BE2C (cell line): ENCODE measurements around the gene LTBP2.

Source experiments
- DNase-seq: peaks from one replicate; pipeline ENCODE4 v3.0.0-alpha.2; 2020
- H3K27me3 ChIP-seq: fragments of 250-450 bp; sonication (Bioruptor Pico); 2 replicates; pipeline ENCODE4 v1.5.1; 2020; ENCODE audit warnings: mild to moderate bottlenecking
- H3K36me3 ChIP-seq: fragments of 250-450 bp; sonication (Bioruptor Pico); 2 replicates; pipeline ENCODE4 v1.5.1; 2020; ENCODE audit warnings: mild to moderate bottlenecking
- H3K4me1 ChIP-seq: fragments of 250-450 bp; sonication (Bioruptor Pico); 2 replicates; pipeline ENCODE4 v1.5.1; 2020
- H3K4me3 ChIP-seq: 2 replicates; pipeline ENCODE4 v1.5.1; 2011; ENCODE audit warnings: low read depth, low read length
- H3K9me3 ChIP-seq: fragments of 250-450 bp; sonication (Bioruptor Pico); 2 replicates; pipeline ENCODE4 v1.5.1; 2020
- TF ChIP-seq, protein P1 (sequence below): IDR thresholded peaks from 2 replicates; pipeline ENCODE4 v1.5.1; 2012; ENCODE audit warnings: mild to moderate bottlenecking, low read depth, low read length

The LTBP2 gene

DNA sequence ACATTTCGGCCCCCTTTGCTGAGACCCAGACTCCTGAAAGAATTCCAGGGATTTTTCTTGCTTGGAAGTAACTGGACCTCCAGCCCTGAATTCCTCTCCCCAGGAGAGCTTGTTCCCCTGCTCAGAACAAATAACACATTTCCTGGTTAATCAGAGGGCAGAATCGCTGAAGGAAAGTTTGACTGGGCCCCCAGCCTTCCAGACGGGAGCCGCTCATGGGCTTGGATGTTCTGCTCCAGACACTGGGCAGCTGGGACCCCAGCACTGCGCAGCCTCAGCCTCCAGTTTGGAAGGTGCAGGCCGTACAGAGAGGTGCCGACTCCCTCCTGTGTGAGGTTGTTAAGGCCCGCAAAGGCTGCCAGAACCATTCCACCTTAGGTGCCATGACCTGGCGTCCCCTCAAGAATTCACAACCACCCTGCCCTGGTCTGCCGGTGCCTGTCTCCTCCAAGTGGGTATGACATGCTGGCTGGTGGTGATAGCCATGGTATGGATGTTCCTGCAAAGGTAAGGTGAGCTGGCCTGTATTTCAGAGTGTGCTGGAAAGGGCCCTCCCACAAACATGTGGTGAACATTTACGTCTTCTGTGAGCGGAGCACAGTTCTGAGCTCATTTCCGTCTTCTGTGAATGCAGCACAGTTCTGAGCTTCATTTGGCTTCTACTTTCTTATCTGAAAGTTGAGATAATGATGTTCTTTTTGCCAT, 5.1 kb upstream of the LTBP2 start:
- TF ChIP-seq, protein P1, sequence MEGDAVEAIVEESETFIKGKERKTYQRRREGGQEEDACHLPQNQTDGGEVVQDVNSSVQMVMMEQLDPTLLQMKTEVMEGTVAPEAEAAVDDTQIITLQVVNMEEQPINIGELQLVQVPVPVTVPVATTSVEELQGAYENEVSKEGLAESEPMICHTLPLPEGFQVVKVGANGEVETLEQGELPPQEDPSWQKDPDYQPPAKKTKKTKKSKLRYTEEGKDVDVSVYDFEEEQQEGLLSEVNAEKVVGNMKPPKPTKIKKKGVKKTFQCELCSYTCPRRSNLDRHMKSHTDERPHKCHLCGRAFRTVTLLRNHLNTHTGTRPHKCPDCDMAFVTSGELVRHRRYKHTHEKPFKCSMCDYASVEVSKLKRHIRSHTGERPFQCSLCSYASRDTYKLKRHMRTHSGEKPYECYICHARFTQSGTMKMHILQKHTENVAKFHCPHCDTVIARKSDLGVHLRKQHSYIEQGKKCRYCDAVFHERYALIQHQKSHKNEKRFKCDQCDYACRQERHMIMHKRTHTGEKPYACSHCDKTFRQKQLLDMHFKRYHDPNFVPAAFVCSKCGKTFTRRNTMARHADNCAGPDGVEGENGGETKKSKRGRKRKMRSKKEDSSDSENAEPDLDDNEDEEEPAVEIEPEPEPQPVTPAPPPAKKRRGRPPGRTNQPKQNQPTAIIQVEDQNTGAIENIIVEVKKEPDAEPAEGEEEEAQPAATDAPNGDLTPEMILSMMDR = no peak
- Histone ChIP-seq H3K4me1 (peaks cover 7% of the 10 kb centered on the region; the same call in 1 of the 2 replicates), H3K4me3 (no peak overlapping the region), H3K36me3 (no peaks in the 10 kb centered on the region), H3K9me3 (no peaks in the 10 kb centered on the region), H3K27me3 (peaks cover 8% of the 10 kb centered on the region)
- no peak for DNase-seq

GRCh38 chr14:74616507-74616906, 4.5 kb upstream of the LTBP2 start:
- Histone ChIP-seq H3K27me3 (peaks cover 14% of the 10 kb centered on the region), H3K4me3 (no peak overlapping the region), H3K9me3 (no peaks in the 10 kb centered on the region), H3K36me3 (no peaks in the 10 kb centered on the region), H3K4me1 (peaks cover 7% of the 10 kb centered on the region; the same call in 1 of the 2 replicates)
- TF ChIP-seq, protein P1 = no peak
- no peak for DNase-seq

- Histone ChIP-seq H3K36me3 (no peaks in the 10 kb centered on the region), H3K4me1 (peaks cover 7% of the 10 kb centered on the region; the same call in 1 of the 2 replicates), H3K9me3 (no peaks in the 10 kb centered on the region), H3K27me3 (peaks cover 22% of the 10 kb centered on the region), H3K4me3 (no peak overlapping the region)
- DNase-seq = no peak
- TF ChIP-seq, protein P1 = no peak
These were observed 3.7 kb upstream of the LTBP2 start for GRCh38 chr14:74615735-74616134.

- TF ChIP-seq, protein P1 = no peak
- no peak for DNase-seq
- Histone ChIP-seq H3K36me3 (no peaks in the 10 kb centered on the region), H3K9me3 (no peaks in the 10 kb centered on the region), H3K27me3 (peaks cover 27% of the 10 kb centered on the region), H3K4me1 (peaks cover 7% of the 10 kb centered on the region; the same call in 1 of the 2 replicates), H3K4me3 (no peak overlapping the region)
These were observed 2.8 kb upstream of the LTBP2 start for GRCh38 chr14:74614508-74615495.

GRCh38 chr14:74613211-74613914, 1.3 kb upstream of the LTBP2 start:
- Histone ChIP-seq H3K36me3 (no peaks in the 10 kb centered on the region), H3K27me3 (peaks cover 27% of the 10 kb centered on the region), H3K9me3 (no peaks in the 10 kb centered on the region), H3K4me1 (peaks cover 7% of the 10 kb centered on the region; the same call in 1 of the 2 replicates), H3K4me3 (no peak overlapping the region)
- DNase-seq = no peak
- TF ChIP-seq, protein P1 = no peak
